ENCODE results near the gene CPLANE2.
"Not testable (repeated sequence)": the region's sequence is repeated elsewhere in the genome, so short reads cannot be mapped to it uniquely, and the experiment has no call there.

The CPLANE2 gene

DNA sequence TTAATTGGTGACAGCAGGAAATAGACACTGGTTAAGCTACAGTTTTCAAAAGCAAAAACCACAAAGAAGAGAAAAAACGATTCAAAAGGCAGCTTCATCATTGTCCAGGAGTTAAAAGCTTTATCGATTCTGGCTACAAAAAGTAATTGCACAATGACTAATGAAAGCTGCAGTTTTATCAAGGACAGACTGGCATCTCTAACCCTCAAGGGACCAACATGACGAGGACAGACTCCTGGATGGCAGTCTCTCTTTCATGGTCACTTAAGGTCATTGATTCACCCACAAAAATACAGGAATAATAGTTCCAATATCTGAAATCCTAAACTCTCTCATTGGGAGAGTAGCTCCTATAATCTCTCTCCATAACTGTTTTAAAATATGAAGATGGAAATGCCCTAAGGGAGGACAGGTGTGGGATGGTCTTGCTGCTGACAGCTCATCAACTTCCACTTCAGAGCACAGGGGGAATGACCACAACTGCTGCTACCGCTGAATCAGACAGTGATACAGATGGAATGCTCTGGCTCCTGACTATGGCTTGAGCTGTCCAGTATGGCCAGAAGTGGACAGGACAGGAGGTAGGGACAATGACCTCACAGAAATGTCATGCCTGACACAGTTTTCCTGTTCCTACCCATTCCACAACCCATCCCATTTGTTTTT is 17.4 kb upstream of the CPLANE2 start:
- H3K36me3 Mint-ChIP-seq = no peaks in the 10 kb centered on the region
- peak overlapping the region; percentile 75 for H3K27ac Mint-ChIP-seq
- H3K9me3 Mint-ChIP-seq (ENCODE audit: low read depth) = no peaks in the 10 kb centered on the region
- H3K4me1 Mint-ChIP-seq (ENCODE audit: low read depth) = peaks cover 8% of the 10 kb centered on the region
- no peaks in the 10 kb centered on the region for H3K27me3 Mint-ChIP-seq
- no peak overlapping the region for H3K4me3 Mint-ChIP-seq

DNA sequence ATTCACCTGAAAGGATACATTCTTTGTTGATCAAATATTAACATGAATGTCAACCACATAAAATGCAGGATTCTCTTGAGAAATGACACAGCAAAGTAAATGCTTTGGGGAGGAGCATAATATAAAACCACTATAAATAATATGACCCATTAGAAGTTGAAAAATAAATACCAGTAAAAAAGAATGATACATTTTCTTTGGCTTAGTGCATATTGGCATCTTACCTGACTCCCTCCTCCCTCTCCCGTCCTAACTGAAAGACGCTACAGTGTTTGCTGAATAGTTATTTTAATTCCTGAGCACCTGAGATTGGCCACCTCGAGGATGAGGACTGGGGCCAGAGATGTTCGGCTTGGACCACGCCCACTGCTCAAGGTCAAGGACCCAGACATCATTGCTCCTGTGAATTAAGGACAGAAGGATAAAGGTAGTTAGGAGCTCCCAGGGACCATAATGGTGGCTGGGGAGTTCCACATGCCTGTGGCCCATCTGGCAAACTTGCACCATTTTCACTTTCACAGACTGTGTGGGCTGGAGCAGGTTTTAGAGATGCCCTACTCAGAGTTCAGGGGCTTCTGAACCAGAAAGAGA is 16.4 kb upstream of the CPLANE2 start:
- peaks cover 18% of the 10 kb centered on the region for H3K4me1 Mint-ChIP-seq (ENCODE audit: low read depth)
- no peaks in the 10 kb centered on the region for H3K36me3 Mint-ChIP-seq
- H3K27ac Mint-ChIP-seq = peak overlapping the region; percentile 75
- no peaks in the 10 kb centered on the region for H3K9me3 Mint-ChIP-seq (ENCODE audit: low read depth)
- H3K27me3 Mint-ChIP-seq = no peaks in the 10 kb centered on the region
- H3K4me3 Mint-ChIP-seq = no peak overlapping the region

DNA sequence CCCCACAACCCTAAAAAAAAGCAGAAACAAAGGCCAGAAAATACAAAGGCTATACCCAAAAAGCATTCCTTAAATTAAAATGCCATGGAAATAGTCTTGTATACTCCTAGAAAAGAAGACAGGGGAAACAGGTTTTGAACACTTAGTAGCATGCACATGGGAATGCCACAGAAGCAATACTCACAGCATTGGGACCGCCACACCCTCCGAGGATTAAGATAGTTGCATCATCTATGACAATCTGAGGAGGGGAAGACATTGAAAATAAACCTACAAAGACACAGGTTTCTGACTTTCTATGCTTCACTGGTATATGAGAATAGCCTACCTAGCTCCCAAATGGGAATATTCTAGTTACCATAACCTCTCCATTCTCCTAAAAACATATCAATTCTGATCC is 15.9 kb upstream of the CPLANE2 start:
- H3K27ac Mint-ChIP-seq = no peak overlapping the region
- no peaks in the 10 kb centered on the region for H3K27me3 Mint-ChIP-seq
- peaks cover 19% of the 10 kb centered on the region for H3K4me1 Mint-ChIP-seq (ENCODE audit: low read depth)
- H3K36me3 Mint-ChIP-seq = no peaks in the 10 kb centered on the region
- no peak overlapping the region for H3K4me3 Mint-ChIP-seq
- no peaks in the 10 kb centered on the region for H3K9me3 Mint-ChIP-seq (ENCODE audit: low read depth)

DNA sequence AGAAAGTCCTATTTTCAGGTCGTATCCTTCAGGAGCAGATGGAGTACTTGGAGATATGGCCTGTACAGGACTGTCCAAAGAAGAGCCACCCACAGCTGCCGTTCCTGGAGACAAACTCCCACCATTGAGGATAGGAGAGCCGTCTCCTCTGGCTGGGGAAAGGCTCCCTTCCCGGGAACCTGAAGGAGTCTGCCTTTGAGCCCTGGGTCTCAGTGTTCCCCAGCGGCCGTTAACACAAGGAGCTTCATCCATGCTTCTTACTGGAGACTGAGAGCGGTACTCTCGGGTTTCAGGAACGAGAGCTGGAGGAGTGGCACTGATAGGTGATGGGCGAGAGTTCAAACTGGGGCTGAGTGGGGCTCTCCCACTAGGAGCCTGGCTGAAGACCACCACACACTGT is 14.4 kb upstream of the CPLANE2 start:
- Mint-ChIP-seq H3K9me3 (ENCODE audit: low read depth) (no peaks in the 10 kb centered on the region), H3K4me1 (ENCODE audit: low read depth) (peaks cover 19% of the 10 kb centered on the region), H3K4me3 (no peak overlapping the region), H3K27ac (no peak overlapping the region), H3K36me3 (no peaks in the 10 kb centered on the region), H3K27me3 (no peaks in the 10 kb centered on the region)

DNA sequence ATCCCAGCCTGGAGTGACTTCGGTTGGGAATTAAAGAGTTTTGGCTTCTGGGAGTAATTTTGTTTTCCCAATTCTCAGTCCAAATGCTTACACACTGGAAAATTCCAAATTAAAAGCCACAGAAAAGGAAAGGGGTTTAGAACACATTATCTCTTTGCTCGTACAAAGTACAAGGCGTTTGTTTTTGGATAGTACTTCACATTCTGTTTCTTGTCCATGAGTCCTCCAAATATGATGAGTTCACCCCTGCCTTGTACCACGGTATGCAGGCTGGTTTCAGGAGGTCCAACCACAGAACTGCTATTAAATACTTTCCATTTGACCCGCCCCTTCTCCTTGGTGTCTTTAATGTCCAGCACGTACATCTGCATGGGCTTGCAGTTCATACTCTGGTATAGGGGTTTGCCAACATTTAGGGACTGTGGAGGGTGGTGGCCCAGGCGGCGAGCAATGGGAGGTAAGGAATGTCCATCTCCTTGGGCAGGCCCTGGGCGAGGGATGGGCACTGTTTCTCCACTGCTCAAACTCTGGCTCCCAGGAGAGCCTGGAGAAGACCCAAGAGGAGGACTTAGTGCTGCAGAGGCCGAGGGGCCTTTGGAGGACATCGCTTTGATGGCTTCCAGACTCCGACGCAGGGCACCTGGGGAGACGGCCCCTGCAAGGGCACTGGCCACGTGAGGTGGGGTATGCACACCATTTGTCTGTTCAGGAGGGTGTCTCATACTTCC is 13.7 kb upstream of the CPLANE2 start:
- Mint-ChIP-seq H3K4me1 (ENCODE audit: low read depth) (peaks cover 19% of the 10 kb centered on the region), H3K27ac (no peak overlapping the region), H3K36me3 (no peaks in the 10 kb centered on the region), H3K9me3 (ENCODE audit: low read depth) (no peaks in the 10 kb centered on the region), H3K27me3 (no peaks in the 10 kb centered on the region), H3K4me3 (no peak overlapping the region)

DNA sequence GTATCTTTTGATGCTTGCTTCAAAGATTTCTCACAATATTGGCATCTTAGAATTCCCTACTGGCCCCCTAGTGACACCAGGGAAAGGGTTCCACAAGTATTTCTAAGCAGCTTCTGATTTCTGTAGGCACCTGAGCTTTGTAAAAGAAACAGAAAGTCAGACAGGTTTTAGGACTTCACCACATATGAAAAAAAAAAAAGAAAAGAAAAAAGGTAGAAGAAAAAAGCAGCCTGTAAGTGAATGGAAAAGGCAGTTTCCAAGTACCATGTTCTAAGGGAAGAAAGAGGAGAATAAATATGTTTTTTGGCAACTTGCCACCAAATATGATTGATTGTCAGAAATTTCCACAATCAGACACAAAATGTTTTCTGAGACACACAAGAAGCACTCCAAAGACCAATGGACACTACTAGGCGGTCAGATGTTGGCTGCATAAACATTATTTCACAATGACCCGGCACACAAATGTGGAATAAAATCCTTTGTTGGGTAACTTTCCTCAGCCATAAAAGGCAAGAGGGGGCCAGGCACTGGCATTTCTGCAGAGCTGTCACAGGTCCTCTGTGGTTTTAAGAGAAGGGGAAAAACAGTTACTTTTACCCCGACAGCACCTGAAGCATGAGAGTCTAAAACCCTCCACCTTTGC is 12.7 kb upstream of the CPLANE2 start:
- Mint-ChIP-seq H3K4me3 (no peak overlapping the region), H3K4me1 (ENCODE audit: low read depth) (peaks cover 19% of the 10 kb centered on the region), H3K27ac (peak overlapping the region; percentile 6), H3K9me3 (ENCODE audit: low read depth) (no peaks in the 10 kb centered on the region), H3K36me3 (no peaks in the 10 kb centered on the region), H3K27me3 (no peaks in the 10 kb centered on the region)

DNA sequence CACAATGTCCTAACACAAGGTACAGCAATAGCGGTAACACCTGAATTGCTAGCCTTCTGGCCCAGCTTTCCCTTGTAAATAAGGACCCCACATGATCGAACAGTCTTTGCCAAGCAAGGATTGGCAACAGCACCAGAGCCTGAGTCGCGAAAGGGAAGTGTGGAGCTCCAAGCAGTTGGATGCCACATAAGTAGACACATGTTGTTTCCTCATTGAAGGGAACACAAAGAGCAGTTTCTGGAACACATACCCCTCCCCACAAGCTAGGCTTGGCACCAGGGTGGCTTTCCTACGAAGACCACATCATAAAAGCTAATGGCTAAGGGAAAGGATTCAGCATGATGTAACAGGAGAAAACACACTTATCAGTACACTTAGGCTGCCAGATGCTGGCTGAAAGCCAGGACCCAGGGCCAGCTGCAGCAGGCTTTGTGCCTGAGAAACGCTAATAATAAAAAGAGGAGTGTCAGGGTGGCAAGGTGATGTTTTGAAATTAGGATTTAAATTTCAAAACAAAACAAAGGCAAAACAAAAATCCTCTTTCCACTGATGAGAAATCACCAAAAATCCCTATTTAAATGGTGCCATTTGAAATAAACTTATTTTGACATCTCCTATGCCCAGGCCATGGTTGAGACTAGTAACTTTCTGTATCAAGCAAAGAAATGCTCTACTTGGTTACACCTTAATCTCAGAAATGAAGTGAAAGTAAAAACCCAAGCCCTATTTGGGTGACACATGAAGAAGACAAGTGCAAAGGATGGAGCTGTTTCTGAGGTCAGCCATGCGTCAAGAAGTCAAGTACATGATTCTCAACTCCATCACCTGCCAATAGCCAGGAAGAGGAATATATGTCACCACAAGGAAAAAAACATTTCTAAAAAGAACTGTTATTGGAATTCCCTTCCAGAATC is 11.9 kb upstream of the CPLANE2 start:
- H3K27ac Mint-ChIP-seq = peak overlapping the region; percentile 30
- H3K4me1 Mint-ChIP-seq (ENCODE audit: low read depth) = peaks cover 22% of the 10 kb centered on the region
- H3K36me3 Mint-ChIP-seq = no peaks in the 10 kb centered on the region
- H3K27me3 Mint-ChIP-seq = no peaks in the 10 kb centered on the region
- no peaks in the 10 kb centered on the region for H3K9me3 Mint-ChIP-seq (ENCODE audit: low read depth)
- no peak overlapping the region for H3K4me3 Mint-ChIP-seq

DNA sequence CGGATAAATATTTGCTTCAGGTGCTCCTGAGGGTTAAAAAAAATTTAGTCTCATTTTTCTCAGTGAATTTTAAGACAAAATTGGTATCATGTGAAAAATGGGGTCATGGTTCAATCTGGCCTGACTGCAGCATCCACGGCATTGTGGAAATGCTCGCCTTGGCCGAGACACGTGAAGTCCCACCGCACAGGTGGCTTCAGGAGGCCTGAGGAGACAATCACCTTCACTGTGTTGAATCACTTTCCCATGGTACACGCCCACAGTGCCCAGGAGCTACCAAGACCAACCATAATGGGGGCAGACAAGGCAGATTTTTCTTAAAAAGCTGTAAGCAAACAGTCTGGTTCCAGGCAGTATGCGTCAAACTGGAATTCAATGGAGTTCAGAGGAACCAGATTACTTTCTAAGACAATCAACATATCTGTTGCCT is 11.0 kb upstream of the CPLANE2 start:
- Mint-ChIP-seq H3K36me3 (no peaks in the 10 kb centered on the region), H3K27me3 (no peaks in the 10 kb centered on the region), H3K27ac (no peak overlapping the region), H3K4me3 (no peak overlapping the region), H3K9me3 (ENCODE audit: low read depth) (no peaks in the 10 kb centered on the region), H3K4me1 (ENCODE audit: low read depth) (peaks cover 22% of the 10 kb centered on the region)

DNA sequence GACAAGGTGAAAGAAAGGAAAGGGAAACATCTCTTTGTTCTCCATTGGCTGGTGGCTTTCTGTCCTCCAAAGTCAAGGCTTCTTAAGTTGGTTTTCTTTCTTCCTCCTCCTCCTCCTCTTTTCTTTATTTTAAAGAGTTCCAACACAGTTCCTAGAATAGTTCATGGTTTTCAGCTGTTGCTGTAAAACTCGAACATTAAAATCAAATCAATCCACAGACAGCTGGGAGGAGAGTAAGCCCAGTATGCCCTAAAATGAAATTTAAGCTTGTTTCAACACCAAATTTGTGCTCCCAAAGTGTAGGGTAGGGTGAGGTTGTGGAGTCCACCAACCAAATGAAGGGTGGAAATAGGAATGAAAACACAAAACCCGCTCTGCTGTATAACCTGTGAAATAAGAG is 10.5 kb upstream of the CPLANE2 start:
- H3K36me3 Mint-ChIP-seq = no peaks in the 10 kb centered on the region
- H3K9me3 Mint-ChIP-seq (ENCODE audit: low read depth) = no peaks in the 10 kb centered on the region
- H3K4me1 Mint-ChIP-seq (ENCODE audit: low read depth) = peaks cover 22% of the 10 kb centered on the region
- H3K27me3 Mint-ChIP-seq = no peaks in the 10 kb centered on the region
- H3K4me3 Mint-ChIP-seq = no peak overlapping the region
- H3K27ac Mint-ChIP-seq = peak overlapping the region; percentile 8

DNA sequence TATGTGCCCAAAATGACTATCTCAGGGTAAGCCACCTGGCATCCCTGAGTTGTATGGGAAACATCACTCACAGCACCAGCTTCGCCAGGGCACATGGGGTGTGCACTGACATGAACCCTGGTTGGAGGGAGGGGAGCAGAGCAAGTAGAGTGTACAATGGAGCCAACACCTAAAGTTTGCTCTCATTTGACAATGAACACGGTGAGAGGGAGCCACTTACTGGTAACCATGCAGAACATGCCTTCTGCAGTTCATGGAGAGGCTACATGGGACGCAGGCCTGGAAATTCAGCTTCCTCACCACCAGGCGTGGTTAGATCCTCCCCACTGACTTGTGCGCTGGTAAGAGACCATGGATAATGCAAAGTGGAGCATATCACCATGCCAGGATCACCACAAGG is 10.0 kb upstream of the CPLANE2 start:
- no peaks in the 10 kb centered on the region for H3K27me3 Mint-ChIP-seq

DNA sequence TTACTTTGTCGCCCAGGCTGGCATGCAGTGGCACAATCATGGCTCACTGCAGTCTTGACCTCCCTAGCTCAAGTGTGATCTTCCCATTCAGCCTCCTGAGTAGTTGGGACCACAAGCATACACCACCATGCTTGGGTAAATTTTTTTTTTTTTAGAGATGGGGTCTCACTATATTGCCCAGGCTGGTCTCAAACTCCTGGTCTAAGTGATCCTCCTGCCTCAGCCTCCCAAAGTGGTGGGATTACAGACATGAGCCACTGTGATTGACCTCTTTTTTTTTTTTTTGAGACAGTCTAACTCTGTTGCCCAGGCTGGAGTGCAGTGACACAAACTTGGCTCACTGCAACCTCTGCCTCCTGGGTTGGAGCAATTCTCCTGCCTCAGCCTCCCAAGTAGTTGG is 9.3 kb upstream of the CPLANE2 start:
- H3K4me1 Mint-ChIP-seq (ENCODE audit: low read depth) = peaks cover 22% of the 10 kb centered on the region
- H3K27me3 Mint-ChIP-seq; H3K9me3 Mint-ChIP-seq (ENCODE audit: low read depth); H3K27ac Mint-ChIP-seq; H3K4me3 Mint-ChIP-seq; H3K36me3 Mint-ChIP-seq: not testable (repeated sequence)

More for the DNA sequence above, 10.0 kb upstream of the CPLANE2 start:
- Mint-ChIP-seq H3K27ac (no peak overlapping the region), H3K4me3 (no peak overlapping the region), H3K36me3 (no peaks in the 10 kb centered on the region), H3K9me3 (ENCODE audit: low read depth) (no peaks in the 10 kb centered on the region), H3K4me1 (ENCODE audit: low read depth) (peaks cover 22% of the 10 kb centered on the region)

DNA sequence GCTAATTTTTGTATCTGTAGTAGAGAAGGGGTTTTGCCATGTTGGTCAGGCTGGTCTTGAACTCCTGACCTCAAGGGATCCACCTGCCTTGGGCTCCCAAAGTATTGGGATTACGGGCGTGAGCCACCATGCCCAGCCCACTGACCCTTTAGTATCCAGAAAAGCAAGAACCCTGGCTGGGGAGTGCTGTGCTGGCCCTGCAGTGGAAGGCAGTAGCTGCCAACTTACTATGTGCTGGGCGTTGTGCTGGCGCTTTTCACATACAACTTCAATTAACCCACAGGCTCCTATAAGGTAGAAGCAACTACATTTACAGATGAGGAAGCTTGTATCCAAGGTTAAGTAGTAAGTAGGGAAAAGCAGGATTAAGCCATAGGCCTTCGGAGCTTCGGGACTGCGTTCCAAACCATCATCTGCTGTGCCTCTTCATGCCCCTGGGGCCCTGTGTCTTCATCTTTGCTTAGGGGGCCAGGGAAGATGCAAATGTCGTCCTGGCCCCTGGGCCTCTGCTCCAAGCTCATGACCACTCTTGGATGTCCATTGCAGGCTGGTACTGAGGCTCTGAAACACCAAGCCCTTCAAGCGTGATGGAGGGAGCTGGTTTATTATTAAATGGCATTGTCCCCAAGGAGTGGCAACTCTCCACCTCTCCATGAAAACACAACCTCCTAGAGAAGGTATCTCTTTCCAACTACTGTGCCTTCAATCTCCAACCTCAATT is 8.7 kb upstream of the CPLANE2 start:
- no peak overlapping the region for H3K4me3 Mint-ChIP-seq
- no peaks in the 10 kb centered on the region for H3K27me3 Mint-ChIP-seq
- H3K4me1 Mint-ChIP-seq (ENCODE audit: low read depth) = peaks cover 22% of the 10 kb centered on the region
- no peaks in the 10 kb centered on the region for H3K9me3 Mint-ChIP-seq (ENCODE audit: low read depth)
- no peaks in the 10 kb centered on the region for H3K36me3 Mint-ChIP-seq
- no peak overlapping the region for H3K27ac Mint-ChIP-seq

DNA sequence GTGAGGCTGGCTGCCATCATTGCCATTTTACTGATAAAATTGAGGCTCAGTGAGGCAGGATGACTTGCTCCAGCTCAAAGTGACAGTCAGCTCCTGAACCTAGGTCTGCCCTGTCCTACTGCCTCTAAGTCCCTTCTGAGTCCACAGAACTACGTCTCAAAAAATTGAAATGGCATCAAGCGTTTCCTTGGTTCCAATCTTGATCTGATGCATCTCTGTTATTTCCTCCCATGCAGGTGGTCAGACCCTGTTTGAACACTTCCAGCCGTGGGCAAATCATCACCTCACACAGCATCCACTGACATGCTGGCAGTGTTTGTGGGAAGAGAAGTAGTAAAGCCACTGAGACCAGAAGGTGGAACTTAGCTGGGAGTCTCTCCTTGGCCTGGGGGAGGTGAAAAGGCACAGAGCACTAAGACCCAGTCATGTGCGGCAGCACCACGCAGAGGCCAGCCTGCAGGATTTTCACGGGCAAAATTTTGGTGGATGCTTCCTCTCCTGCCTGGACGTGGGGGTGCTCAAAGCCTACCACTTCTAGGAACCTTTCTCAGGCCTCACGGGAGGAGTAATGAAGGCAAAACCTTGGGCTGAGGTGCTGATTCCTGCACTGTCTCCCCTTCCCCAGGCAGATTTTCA is 7.8 kb upstream of the CPLANE2 start:
- Mint-ChIP-seq H3K27ac (no peak overlapping the region), H3K9me3 (ENCODE audit: low read depth) (no peaks in the 10 kb centered on the region), H3K4me1 (ENCODE audit: low read depth) (peaks cover 19% of the 10 kb centered on the region), H3K27me3 (no peaks in the 10 kb centered on the region), H3K36me3 (no peaks in the 10 kb centered on the region), H3K4me3 (no peak overlapping the region)
